Neural progenitor cell (in vitro differentiated cells): ENCODE data around the gene PRRX1.

ENCODE experiments used
- CTCF ChIP-seq: fragments of 200-600 bp; sonication (generic); IDR thresholded peaks from 2 replicates; pipeline ENCODE4 v1.5.1; 2017; ENCODE audit warnings: antibody characterized with exemption, mild to moderate bottlenecking
- EZH2phosphoT487 ChIP-seq: fragments of 200-600 bp; sonication (generic); IDR thresholded peaks from 2 replicates; pipeline ENCODE4 v1.6.1; 2017; ENCODE audit warnings: antibody characterized with exemption

DNA sequence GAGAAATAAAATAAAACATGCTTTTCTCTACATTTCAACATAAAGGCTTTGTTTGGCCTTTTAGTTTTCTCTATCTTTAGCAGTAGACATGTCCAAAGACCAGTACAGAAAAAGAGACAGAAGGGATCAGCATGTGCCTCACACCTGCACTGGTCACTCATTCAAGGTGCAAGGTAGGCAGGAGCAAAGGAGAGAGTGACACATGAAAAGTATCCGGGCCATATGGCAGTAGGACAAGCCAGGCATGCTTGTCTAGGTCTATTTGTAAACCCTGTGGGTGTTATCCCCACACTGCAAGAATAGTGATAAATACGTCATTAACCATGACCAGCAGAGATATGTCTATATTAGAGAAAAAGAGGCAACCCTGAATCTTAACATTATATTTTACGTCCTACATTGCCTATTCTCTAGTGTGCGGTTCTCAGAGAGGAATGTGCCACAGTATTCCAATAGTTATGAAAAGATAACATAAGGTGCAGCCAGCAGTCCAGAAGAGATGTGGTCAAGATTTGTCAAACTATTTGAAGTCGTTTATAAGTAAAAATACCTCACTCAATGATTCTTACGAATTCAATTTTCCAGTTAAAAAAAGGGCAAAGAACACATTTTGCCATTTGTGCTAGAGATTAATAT lies 32.1 kb downstream of the PRRX1 start:
- TF ChIP-seq CTCF (no peak), EZH2phosphoT487 (no peak)
